ENCODE results near the gene CEP250. TPM values are rescaled to one million over a fixed set of nuclear protein-coding genes. Genes with fewer than 3 reads are reported as not detected.
"Not testable (repeated sequence)": the region's sequence is repeated elsewhere in the genome, so short reads cannot be mapped to it uniquely, and the experiment has no call there.

CEP250 gene
- total RNA-seq, 1 donor from 2014 or later = 30.9 TPM

- DNase-seq (ENCODE audit: low spot score) = no peak
Measured at GRCh38 chr20:35491823-35492222, 36.4 kb downstream of the CEP250 start.

- no peak for DNase-seq (ENCODE audit: low spot score)
Measured at GRCh38 chr20:35492352-35492751, 37.0 kb downstream of the CEP250 start.

GRCh38 chr20:35496481-35496880 lies 41.1 kb downstream of the CEP250 start:
- no peak for DNase-seq (ENCODE audit: low spot score)

- DNase-seq (ENCODE audit: low spot score) = no peak
Measured at GRCh38 chr20:35497320-35497719, 41.9 kb downstream of the CEP250 start.

- no peak for DNase-seq (ENCODE audit: low spot score)
Measured at GRCh38 chr20:35497780-35498189, 42.4 kb downstream of the CEP250 start.

GRCh38 chr20:35499271-35499670 lies 43.9 kb downstream of the CEP250 start:
- no peak for DNase-seq (ENCODE audit: low spot score)

GRCh38 chr20:35502352-35502751 lies 47.0 kb downstream of the CEP250 start:
- DNase-seq (ENCODE audit: low spot score) = no peak

GRCh38 chr20:35503281-35503680 lies 47.9 kb downstream of the CEP250 start:
- DNase-seq (ENCODE audit: low spot score) = no peak

GRCh38 chr20:35503841-35504561 lies 48.6 kb downstream of the CEP250 start:
- no peak for DNase-seq (ENCODE audit: low spot score)

- no peak for DNase-seq (ENCODE audit: low spot score)
Measured at GRCh38 chr20:35504751-35505150, 49.4 kb downstream of the CEP250 start.

- no peak for DNase-seq (ENCODE audit: low spot score)
Measured at GRCh38 chr20:35506179-35506578, 50.8 kb downstream of the CEP250 start.

GRCh38 chr20:35506872-35507638 lies 51.7 kb downstream of the CEP250 start:
- DNase-seq (ENCODE audit: low spot score) = no peak

GRCh38 chr20:35508493-35509218 lies 53.3 kb downstream of the CEP250 start:
- no peak for DNase-seq (ENCODE audit: low spot score)

GRCh38 chr20:35510951-35511735 lies 55.7 kb downstream of the CEP250 start:
- DNase-seq (ENCODE audit: low spot score) = no peak

- DNase-seq (ENCODE audit: low spot score) = no peak
Measured at GRCh38 chr20:35511814-35512420, 56.5 kb downstream of the CEP250 start.

GRCh38 chr20:35514371-35514932 lies 59.1 kb downstream of the CEP250 start:
- no peak for DNase-seq (ENCODE audit: low spot score)

GRCh38 chr20:35515341-35515740 lies 59.9 kb downstream of the CEP250 start:
- DNase-seq (ENCODE audit: low spot score) = no peak

- no peak for DNase-seq (ENCODE audit: low spot score)
Measured at GRCh38 chr20:35515949-35516645, 60.7 kb downstream of the CEP250 start.

GRCh38 chr20:35517125-35517524 lies 61.7 kb downstream of the CEP250 start:
- DNase-seq (ENCODE audit: low spot score) = no peak

- not testable (repeated sequence) for DNase-seq (ENCODE audit: low spot score)
Measured at GRCh38 chr20:35517767-35518166, 62.4 kb downstream of the CEP250 start.
